Colonic mucosa (tissue), 4 donors: ENCODE measurements around the gene TMEM248. TPM values are rescaled to one million over a fixed set of nuclear protein-coding genes. Genes with fewer than 3 reads are reported as not detected.

ENCODE experiments used
- DNase-seq: peaks from one replicate; pipeline ENCODE4 v3.0.0-alpha.2; 2020
- H3K27ac ChIP-seq: fragments of 200-600 bp; one replicate; pipeline ENCODE4 v1.8.0; 2021
- H3K27me3 ChIP-seq: fragments of 200-600 bp; one replicate; pipeline ENCODE4 v1.8.0; 2021
- H3K36me3 ChIP-seq: fragments of 200-600 bp; one replicate; pipeline ENCODE4 v1.8.0; 2021
- H3K4me1 ChIP-seq: fragments of 200-600 bp; one replicate; pipeline ENCODE4 v1.8.0; 2021; ENCODE audit warnings: mild to moderate bottlenecking
- H3K4me3 ChIP-seq: fragments of 200-600 bp; one replicate; pipeline ENCODE4 v1.8.0; 2021
- H3K9ac ChIP-seq, 2 donors: one replicate each; pipeline ENCODE4 v1.7.0; 2013; ENCODE audit warnings: control low read depth in 2 of 2, low read depth in 2 of 2, low read length in 2 of 2
- H3K9me3 ChIP-seq: fragments of 200-600 bp; one replicate; pipeline ENCODE4 v1.8.0; 2021
- CTCF ChIP-seq: fragments of 200-600 bp; IDR thresholded peaks from one replicate; pipeline ENCODE4 v1.8.0; 2022; ENCODE audit warnings: antibody characterized with exemption, mild to moderate bottlenecking
- intact Hi-C: fragments of 100-400 bp; cut with DNase I; formaldehyde crosslinking; loops from one replicate; pipeline ENCODE4 v1.14.1; 2022
- total RNA-seq, 2 donors: library from RNA; stranded (reverse); fragmentation: NEBNext Ultra II Directional in 1 of 2; extraction: Animal tissue kit (Norgen Biotek cat#: 25700) in 1 of 2; gene quantifications; one replicate each; pipeline ENCODE4 v1.2.1, GENCODE V29; 2021
- donor health status: healthy.
- donor health status: DM: no; HTN: no; CAD: no.
- donor health status: DM: no; HTN: no; CAD: no.

The TMEM248 gene
- total RNA-seq, 2 donors from 2014 or later, result 108 to 122 TPM

DNA sequence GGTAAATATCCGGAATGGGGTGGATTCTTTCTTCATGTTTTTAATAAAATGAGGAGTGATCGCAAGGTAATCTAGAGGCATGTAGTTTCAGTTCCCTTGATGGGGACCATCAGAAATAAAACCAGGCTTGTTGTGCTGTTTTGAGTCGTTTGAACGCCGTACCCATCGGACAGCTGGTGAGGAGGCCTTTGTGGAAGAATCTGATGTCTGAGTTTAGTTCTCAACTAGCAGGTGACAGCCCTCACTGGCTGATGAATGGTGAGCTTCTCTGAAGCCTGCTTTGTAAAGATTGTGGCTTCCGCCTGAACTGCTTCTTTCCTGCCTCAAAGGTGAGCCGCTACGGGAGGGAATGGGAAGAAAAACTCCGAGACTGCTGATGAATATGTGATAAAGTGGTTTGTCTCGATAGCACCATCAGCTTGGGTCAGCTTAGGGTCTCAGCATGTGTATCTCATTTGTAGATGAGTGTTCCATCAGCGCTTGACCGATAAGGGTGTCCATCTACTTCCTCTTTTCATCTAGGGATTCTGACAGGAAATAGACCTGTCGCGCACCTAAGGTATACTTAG is 977 bp downstream of the TMEM248 start:
- peak overlapping the region; percentile 81 for H3K27ac ChIP-seq
- TF ChIP-seq CTCF, result no peak
- peak overlapping the region; percentile 89 for H3K4me3 ChIP-seq
- intact Hi-C loops, result loop anchor here (5.0 kb wide), 1 partner anchor 80 kb away; no protein-coding TSS in a partner anchor
- no peaks in the 10 kb centered on the region for H3K9me3 ChIP-seq
- peak overlapping the region; percentile 89 to 94 for H3K9ac ChIP-seq
- no peaks in the 10 kb centered on the region for H3K27me3 ChIP-seq
- peak; percentile 28 for DNase-seq
- H3K4me1 ChIP-seq, result peaks cover 7% of the 10 kb centered on the region
- H3K36me3 ChIP-seq, result no peaks in the 10 kb centered on the region

DNA sequence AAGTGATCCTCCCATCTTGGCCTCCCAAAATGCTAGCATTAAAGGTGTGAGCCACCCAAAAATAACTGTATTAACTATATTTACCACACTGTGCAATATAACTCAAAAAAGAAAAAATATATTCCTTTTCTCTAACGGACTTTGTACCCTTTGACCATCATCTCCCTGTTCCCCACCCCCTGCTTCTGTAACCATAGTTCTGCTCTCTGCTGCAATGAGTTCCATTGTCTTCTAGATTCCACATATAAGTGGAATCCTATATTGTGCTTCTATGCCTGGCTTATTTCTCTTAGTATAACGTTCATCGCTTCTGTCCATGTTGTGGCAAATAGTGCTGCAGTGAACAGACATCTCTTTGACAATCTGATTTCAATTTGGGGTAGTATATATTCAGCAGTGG is 4.2 kb downstream of the TMEM248 start:
- H3K4me1 ChIP-seq, result peaks cover 7% of the 10 kb centered on the region
- no peak for TF ChIP-seq CTCF
- H3K27ac ChIP-seq, result no peak overlapping the region
- intact Hi-C loops, result no loop called here
- no peaks in the 10 kb centered on the region for H3K9me3 ChIP-seq
- H3K27me3 ChIP-seq, result no peaks in the 10 kb centered on the region
- no peak overlapping the region for H3K9ac ChIP-seq
- no peak for DNase-seq
- no peaks in the 10 kb centered on the region for H3K36me3 ChIP-seq
- H3K4me3 ChIP-seq, result no peak overlapping the region

DNA sequence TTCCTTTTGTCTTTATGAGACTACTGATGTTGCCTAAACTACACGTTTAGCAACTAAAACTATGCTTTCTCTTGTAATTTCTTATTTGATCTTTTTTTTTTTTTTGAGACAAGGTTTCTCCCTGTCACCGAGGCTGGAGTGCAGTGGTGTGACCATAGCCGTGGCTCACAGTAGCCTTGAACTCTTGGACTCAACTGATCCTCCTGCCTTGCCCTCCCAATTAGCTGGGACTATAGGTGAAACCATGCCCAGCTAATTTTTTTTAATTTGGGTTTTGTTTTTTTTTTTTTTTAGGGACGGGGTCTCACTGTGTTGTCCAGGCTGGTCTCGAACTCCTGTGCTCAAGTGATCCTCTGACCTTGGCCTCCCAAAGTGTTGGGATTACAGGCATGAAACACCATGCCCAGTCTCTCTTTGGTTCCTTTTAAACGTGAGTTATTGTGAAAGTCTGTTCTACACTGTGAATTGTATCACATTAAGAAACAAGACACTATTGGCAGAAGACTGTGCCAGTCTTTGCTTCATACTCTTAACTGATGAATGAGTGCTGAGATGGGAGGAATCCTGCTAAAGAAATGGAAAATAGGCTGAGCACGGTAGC is 6.4 kb downstream of the TMEM248 start:
- intact Hi-C loops, result no loop called here
- H3K4me3 ChIP-seq, result no peak overlapping the region
- no peak for TF ChIP-seq CTCF
- no peak overlapping the region for H3K9ac ChIP-seq
- H3K27me3 ChIP-seq, result no peaks in the 10 kb centered on the region
- H3K27ac ChIP-seq, result no peak overlapping the region
- H3K4me1 ChIP-seq, result peaks cover 4% of the 10 kb centered on the region
- no peak for DNase-seq
- H3K9me3 ChIP-seq, result no peaks in the 10 kb centered on the region
- no peaks in the 10 kb centered on the region for H3K36me3 ChIP-seq

DNA sequence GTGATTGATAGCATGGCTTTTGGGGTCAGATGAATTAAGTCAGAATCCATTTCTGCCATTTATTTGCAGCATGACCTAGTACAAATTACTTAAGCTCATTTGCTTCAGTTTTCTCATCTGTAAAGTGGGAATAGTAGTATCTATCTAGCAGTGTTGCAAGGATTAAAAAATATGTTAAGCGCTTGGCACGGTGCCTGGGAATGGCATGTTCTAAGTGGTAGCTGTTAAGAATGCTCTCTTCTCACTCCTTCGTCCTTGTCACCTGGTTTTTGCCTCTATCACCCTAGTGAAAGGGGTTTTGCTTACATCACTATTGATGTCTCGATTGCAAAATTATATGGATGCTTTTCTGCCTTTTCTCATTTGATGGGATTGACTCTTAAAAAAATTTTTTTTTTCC is 7.4 kb downstream of the TMEM248 start:
- Histone ChIP-seq H3K4me1 (no peaks in the 10 kb centered on the region), H3K27me3 (no peaks in the 10 kb centered on the region), H3K9ac (no peak overlapping the region), H3K27ac (no peak overlapping the region), H3K4me3 (no peak overlapping the region), H3K36me3 (no peaks in the 10 kb centered on the region), H3K9me3 (no peaks in the 10 kb centered on the region)
- intact Hi-C loops, result no loop called here
- TF ChIP-seq CTCF, result no peak
- DNase-seq, result no peak

GRCh38 chr7:66929165-66929564 is 8.1 kb downstream of the TMEM248 start:
- Histone ChIP-seq H3K9ac (no peak overlapping the region), H3K4me3 (no peak overlapping the region), H3K36me3 (no peaks in the 10 kb centered on the region), H3K4me1 (no peaks in the 10 kb centered on the region), H3K27ac (no peak overlapping the region), H3K27me3 (no peaks in the 10 kb centered on the region), H3K9me3 (no peaks in the 10 kb centered on the region)
- DNase-seq, result no peak
- intact Hi-C loops, result no loop called here
- no peak for TF ChIP-seq CTCF
